IgD-negative memory B cell (primary cell): ENCODE data around the gene ZFP36L1. TPM values are rescaled to one million over a fixed set of nuclear protein-coding genes. Genes with fewer than 3 reads are reported as not detected.
A peak's percentile ranks its signal among the peaks of the same experiment; 100 is the strongest.

Experiments used
- H3K27ac Mint-ChIP-seq, 3 donors: one replicate each; pipeline ENCODE4 v1.8.0; 2020 to 2022; ENCODE audit warnings: mild to moderate bottlenecking in 3 of 3, mixed read lengths in 3 of 3, moderate library complexity in 1 of 3
- H3K27me3 Mint-ChIP-seq: one replicate; pipeline ENCODE4 v1.8.0; 2021; ENCODE audit warnings: mixed read lengths
- H3K36me3 Mint-ChIP-seq: one replicate; pipeline ENCODE4 v1.8.0; 2020; ENCODE audit warnings: mild to moderate bottlenecking, mixed read lengths
- H3K4me1 Mint-ChIP-seq, 3 donors: one replicate each; pipeline ENCODE4 v1.8.0; 2020 to 2022; ENCODE audit warnings: mixed read lengths in 3 of 3, mild to moderate bottlenecking in 1 of 3
- H3K4me3 Mint-ChIP-seq, 4 donors: one replicate each; pipeline ENCODE4 v1.8.0; 2020 to 2022; ENCODE audit warnings: mild to moderate bottlenecking in 4 of 4, mixed read lengths in 4 of 4, moderate library complexity in 3 of 4
- H3K9me3 Mint-ChIP-seq, 3 donors: one replicate each; pipeline ENCODE4 v1.8.0; 2020 to 2021; ENCODE audit warnings: mixed read lengths in 3 of 3, mild to moderate bottlenecking in 1 of 3
- polyA plus RNA-seq: library from polyadenylated mRNA; unstranded; fragments of 300-500 nt; fragmentation: Illumina TruSeq; gene quantifications from one replicate; pipeline ENCODE4 v1.2.3, GENCODE V29; 2021

Gene ZFP36L1
- polyA plus RNA-seq, 1 donor from 2014 or later = 275 TPM

- H3K27me3 Mint-ChIP-seq = no peaks in the 10 kb centered on the region
- H3K4me3 Mint-ChIP-seq = peak overlapping the region; percentile 74 to 88 (median 84)
- peaks cover 0 to 2% (median 0%) of the 10 kb centered on the region in 3 donors for H3K9me3 Mint-ChIP-seq
- H3K27ac Mint-ChIP-seq = peak overlapping the region; percentile 96 to 99 (median 98)
- H3K4me1 Mint-ChIP-seq = peaks cover 18 to 29% (median 27%) of the 10 kb centered on the region in 3 donors
- H3K36me3 Mint-ChIP-seq = peaks cover 2% of the 10 kb centered on the region
Observed at GRCh38 chr14:68741839-68742470, 50.9 kb downstream of the ZFP36L1 start.

- Mint-ChIP-seq H3K36me3 (peaks cover 2% of the 10 kb centered on the region), H3K27ac (peak overlapping the region; percentile 96 to 99 (median 98)), H3K4me3 (peak overlapping the region in 3 of 4 donors; percentile 58 to 88 (median 84)), H3K9me3 (peaks cover 0 to 2% (median 0%) of the 10 kb centered on the region in 3 donors), H3K27me3 (no peaks in the 10 kb centered on the region), H3K4me1 (peaks cover 18 to 29% (median 27%) of the 10 kb centered on the region in 3 donors)
Observed at GRCh38 chr14:68741477-68741791, 51.4 kb downstream of the ZFP36L1 start.

GRCh38 chr14:68740788-68741476 is 51.9 kb downstream of the ZFP36L1 start:
- H3K9me3 Mint-ChIP-seq = peaks cover 0 to 2% (median 0%) of the 10 kb centered on the region in 3 donors
- no peaks in the 10 kb centered on the region for H3K27me3 Mint-ChIP-seq
- peaks cover 2% of the 10 kb centered on the region for H3K36me3 Mint-ChIP-seq
- H3K4me3 Mint-ChIP-seq = peak overlapping the region in 3 of 4 donors; percentile 32 to 84 (median 58)
- peaks cover 18 to 32% (median 32%) of the 10 kb centered on the region in 3 donors for H3K4me1 Mint-ChIP-seq
- peak overlapping the region; percentile 96 to 99 (median 98) for H3K27ac Mint-ChIP-seq

- Mint-ChIP-seq H3K4me3 (no peak overlapping the region), H3K4me1 (peaks cover 23 to 38% (median 35%) of the 10 kb centered on the region in 3 donors), H3K36me3 (peaks cover 2% of the 10 kb centered on the region), H3K9me3 (peaks cover 0 to 2% (median 0%) of the 10 kb centered on the region in 3 donors), H3K27ac (peak overlapping the region in 1 of 3 donors; percentile 99), H3K27me3 (no peaks in the 10 kb centered on the region)
Observed at GRCh38 chr14:68739701-68740100, 53.2 kb downstream of the ZFP36L1 start.

GRCh38 chr14:68738559-68738958 is 54.3 kb downstream of the ZFP36L1 start:
- Mint-ChIP-seq H3K4me1 (peaks cover 31 to 46% (median 41%) of the 10 kb centered on the region in 3 donors), H3K27ac (peak overlapping the region in 1 of 3 donors; percentile 62), H3K27me3 (no peaks in the 10 kb centered on the region), H3K36me3 (peaks cover 2% of the 10 kb centered on the region), H3K9me3 (peaks cover 0 to 2% (median 0%) of the 10 kb centered on the region in 3 donors), H3K4me3 (no peak overlapping the region)

Other genes with a start within 250 kb of the ZFP36L1 start
- gene ACTN1, start 186.2 kb upstream of the ZFP36L1 start, polyA plus RNA-seq = 4.2 TPM